Gastrocnemius medialis (tissue), 4 donors: ENCODE results near the gene GABPB2.

Experiments used
- POLR2A ChIP-seq, 2 donors: fragments of 450-650 bp; IDR thresholded peaks; one replicate each; pipeline ENCODE4 v1.6.1; 2017; ENCODE audit warnings: antibody characterized with exemption in 2 of 2, mild to moderate bottlenecking in 2 of 2, moderate library complexity in 2 of 2
- TF ChIP-seq, protein P1 (sequence below), 5 experiments: fragments of 450-650 bp in 3 of 5; fragments of 200-600 bp in 2 of 5; sonication (generic) in 2 of 5; IDR thresholded peaks in 4 of 5; conservative IDR thresholded peaks in 1 of 5; 1 replicate in 4 of 5; 2 replicates in 1 of 5; pipeline ENCODE4 v1.5.1; 2016 to 2019; ENCODE audit warnings: antibody characterized with exemption in 5 of 5, mild to moderate bottlenecking in 3 of 5, moderate library complexity in 3 of 5

DNA sequence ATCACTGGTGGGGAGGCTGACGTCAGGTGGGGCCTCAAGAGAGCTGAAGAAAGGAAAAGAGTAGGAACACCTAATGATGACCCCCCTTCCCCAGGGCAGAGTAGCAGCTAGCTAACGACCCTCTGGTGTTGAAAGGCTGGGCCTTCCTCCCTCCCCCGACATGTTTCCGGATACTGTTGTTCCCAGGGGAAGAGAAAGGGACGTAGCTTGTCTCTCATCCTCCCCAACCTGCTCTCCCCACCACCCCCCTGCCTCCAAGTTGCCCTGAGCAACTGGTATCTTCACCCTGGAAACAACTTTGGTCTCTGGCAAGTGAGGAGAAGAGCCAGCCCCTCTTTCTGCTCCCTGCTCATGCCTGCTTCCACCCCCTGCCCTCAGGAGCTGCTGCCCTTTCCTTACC lies 73.4 kb downstream of the GABPB2 start:
- TF ChIP-seq POLR2A (IDR thresholded peaks at IDR 0.05) = no peak
- TF ChIP-seq, protein P1, sequence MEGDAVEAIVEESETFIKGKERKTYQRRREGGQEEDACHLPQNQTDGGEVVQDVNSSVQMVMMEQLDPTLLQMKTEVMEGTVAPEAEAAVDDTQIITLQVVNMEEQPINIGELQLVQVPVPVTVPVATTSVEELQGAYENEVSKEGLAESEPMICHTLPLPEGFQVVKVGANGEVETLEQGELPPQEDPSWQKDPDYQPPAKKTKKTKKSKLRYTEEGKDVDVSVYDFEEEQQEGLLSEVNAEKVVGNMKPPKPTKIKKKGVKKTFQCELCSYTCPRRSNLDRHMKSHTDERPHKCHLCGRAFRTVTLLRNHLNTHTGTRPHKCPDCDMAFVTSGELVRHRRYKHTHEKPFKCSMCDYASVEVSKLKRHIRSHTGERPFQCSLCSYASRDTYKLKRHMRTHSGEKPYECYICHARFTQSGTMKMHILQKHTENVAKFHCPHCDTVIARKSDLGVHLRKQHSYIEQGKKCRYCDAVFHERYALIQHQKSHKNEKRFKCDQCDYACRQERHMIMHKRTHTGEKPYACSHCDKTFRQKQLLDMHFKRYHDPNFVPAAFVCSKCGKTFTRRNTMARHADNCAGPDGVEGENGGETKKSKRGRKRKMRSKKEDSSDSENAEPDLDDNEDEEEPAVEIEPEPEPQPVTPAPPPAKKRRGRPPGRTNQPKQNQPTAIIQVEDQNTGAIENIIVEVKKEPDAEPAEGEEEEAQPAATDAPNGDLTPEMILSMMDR (IDR thresholded peaks at IDR 0.05 in 4 of 5, conservative IDR thresholded peaks at IDR 0.05 in 1 of 5) = no peak
